ENCODE data around the gene PIP5K1B. TPM values are rescaled to one million over a fixed set of nuclear protein-coding genes. Genes with fewer than 3 reads are reported as not detected.

The PIP5K1B gene
- total and polyA plus RNA-seq, 2 donors (not counting 1 experiment from before 2014, with no cell fraction given): 11.8 to 24.1 TPM

DNA sequence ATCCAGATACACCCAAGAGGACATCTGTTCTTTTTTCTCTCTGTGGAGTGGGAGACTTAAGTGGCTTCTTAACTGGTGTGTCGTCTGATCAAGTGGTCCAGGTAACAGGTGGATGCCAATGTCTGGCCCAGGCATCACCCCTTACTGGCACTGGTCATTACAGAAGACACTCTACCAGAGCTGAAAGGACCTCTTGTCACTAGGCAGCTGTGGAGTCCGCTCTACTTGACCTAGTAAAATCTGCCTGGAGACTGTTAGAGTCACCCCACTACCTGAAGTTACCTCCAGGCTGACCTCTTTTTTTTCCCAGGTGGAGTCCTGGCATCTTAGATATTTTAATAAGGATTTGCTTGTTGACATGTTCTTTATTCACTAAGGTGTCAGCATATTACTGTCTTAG lies 353.1 kb downstream of the PIP5K1B start:
- no peaks in the 10 kb centered on the region for H3K79me2 ChIP-seq (ENCODE audit: control insufficient read depth, insufficient read depth, low read length)
- no peak overlapping the region for H2AFZ ChIP-seq (ENCODE audit: insufficient read depth, low read depth, low read length, poor library complexity, severe bottlenecking)
- intact Hi-C loops (cut with micrococcal nuclease): no loop called here
- peaks cover 5 to 6% of the 10 kb centered on the region in 2 experiments for H3K36me3 ChIP-seq (replicated peaks in 1 of 2; ENCODE audit: control extremely low read depth in 1 of 2, control insufficient read depth in 1 of 2, extremely low read depth in 1 of 2, insufficient read depth in 2 of 2, low read length in 1 of 2)
- POLR2A ChIA-PET: no interaction called here
- Mint-ChIP-seq H3K27me3 (no peaks in the 10 kb centered on the region), H3K27ac (no peak overlapping the region), H3K4me1 (no peaks in the 10 kb centered on the region), H3K9me3 (ENCODE audit: insufficient read depth) (no peaks in the 10 kb centered on the region), H3K4me3 (no peak overlapping the region)
- DNase-seq (no peak), ATAC-seq (ENCODE audit: low read depth) (no peak)
- TF ChIP-seq, protein P1, sequence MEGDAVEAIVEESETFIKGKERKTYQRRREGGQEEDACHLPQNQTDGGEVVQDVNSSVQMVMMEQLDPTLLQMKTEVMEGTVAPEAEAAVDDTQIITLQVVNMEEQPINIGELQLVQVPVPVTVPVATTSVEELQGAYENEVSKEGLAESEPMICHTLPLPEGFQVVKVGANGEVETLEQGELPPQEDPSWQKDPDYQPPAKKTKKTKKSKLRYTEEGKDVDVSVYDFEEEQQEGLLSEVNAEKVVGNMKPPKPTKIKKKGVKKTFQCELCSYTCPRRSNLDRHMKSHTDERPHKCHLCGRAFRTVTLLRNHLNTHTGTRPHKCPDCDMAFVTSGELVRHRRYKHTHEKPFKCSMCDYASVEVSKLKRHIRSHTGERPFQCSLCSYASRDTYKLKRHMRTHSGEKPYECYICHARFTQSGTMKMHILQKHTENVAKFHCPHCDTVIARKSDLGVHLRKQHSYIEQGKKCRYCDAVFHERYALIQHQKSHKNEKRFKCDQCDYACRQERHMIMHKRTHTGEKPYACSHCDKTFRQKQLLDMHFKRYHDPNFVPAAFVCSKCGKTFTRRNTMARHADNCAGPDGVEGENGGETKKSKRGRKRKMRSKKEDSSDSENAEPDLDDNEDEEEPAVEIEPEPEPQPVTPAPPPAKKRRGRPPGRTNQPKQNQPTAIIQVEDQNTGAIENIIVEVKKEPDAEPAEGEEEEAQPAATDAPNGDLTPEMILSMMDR (IDR thresholded peaks at IDR 0.05): no peak
- no peak for TF ChIP-seq EZH2 (IDR thresholded peaks at IDR 0.05; ENCODE audit: borderline replicate concordance, insufficient read depth, low read depth, low read length, poor library complexity, severe bottlenecking)
- WGBS (ENCODE audit: insufficient coverage): 80% methylated on average over 1 of the region's 2 CpGs
- H3K9me3 ChIP-seq (ENCODE audit: control extremely low read depth in 1 of 3, control insufficient read depth in 2 of 3, insufficient read depth in 1 of 3, low read length in 2 of 3): no peaks in the 10 kb centered on the region
- no peaks in the 10 kb centered on the region for H4K20me1 ChIP-seq (ENCODE audit: control insufficient read depth, insufficient read depth, low read length, poor library complexity, severe bottlenecking)
- no peaks in the 10 kb centered on the region for H3K27me3 ChIP-seq (replicated peaks in 1 of 4; ENCODE audit: control extremely low read depth in 1 of 4, control insufficient read depth in 3 of 4, insufficient read depth in 4 of 4, low read length in 3 of 4)
- no peak overlapping the region for H3K9ac ChIP-seq (ENCODE audit: low read length)
- no peak overlapping the region for H3K4me3 ChIP-seq (ENCODE audit: control extremely low read depth in 1 of 5, extremely low read depth in 1 of 5, insufficient read depth in 1 of 5, low read depth in 2 of 5, low read length in 4 of 5)
- CTCF ChIA-PET: interaction anchor here (6.5 kb wide), 1 partner anchor 135 kb away, joined by 101 read pairs; no protein-coding TSS in a partner anchor
- no peaks in the 10 kb centered on the region for H3K4me1 ChIP-seq (ENCODE audit: control insufficient read depth in 2 of 2, insufficient read depth in 2 of 2, low read length in 2 of 2)
- no peak overlapping the region for H3K27ac ChIP-seq (ENCODE audit: low read length in 2 of 2)
- no peak overlapping the region for H3K4me2 ChIP-seq (replicated peaks; ENCODE audit: low read depth, low read length, poor library complexity, severe bottlenecking)

Small RNA genes lying within 50 kb of the gene (small RNA-seq; reads per million reads assigned to genes)
- not detected for gene RNU6-820P (ENCODE audit: insufficient read length, low read depth, low replicate concordance)

Other genes with a start within 250 kb of the PIP5K1B start
- not detected in 2 replicates for gene TMEM252, start 164.4 kb upstream of the PIP5K1B start, total RNA-seq
- 0.10 TPM in 1 of 2 replicates, not detected in the other for gene TMEM252, start 164.4 kb upstream of the PIP5K1B start, polyA plus RNA-seq

Measured in B cell (primary cell).